AG08396 (cell line): ENCODE results near the gene CCM2.
"Not testable (repeated sequence)": the region's sequence is repeated elsewhere in the genome, so short reads cannot be mapped to it uniquely, and the experiment has no call there.

Experiments used
- DNase-seq: peaks from one replicate; pipeline ENCODE4 v3.0.0; 2012; ENCODE audit warnings: low spot score, mixed read lengths

The CCM2 gene

DNA sequence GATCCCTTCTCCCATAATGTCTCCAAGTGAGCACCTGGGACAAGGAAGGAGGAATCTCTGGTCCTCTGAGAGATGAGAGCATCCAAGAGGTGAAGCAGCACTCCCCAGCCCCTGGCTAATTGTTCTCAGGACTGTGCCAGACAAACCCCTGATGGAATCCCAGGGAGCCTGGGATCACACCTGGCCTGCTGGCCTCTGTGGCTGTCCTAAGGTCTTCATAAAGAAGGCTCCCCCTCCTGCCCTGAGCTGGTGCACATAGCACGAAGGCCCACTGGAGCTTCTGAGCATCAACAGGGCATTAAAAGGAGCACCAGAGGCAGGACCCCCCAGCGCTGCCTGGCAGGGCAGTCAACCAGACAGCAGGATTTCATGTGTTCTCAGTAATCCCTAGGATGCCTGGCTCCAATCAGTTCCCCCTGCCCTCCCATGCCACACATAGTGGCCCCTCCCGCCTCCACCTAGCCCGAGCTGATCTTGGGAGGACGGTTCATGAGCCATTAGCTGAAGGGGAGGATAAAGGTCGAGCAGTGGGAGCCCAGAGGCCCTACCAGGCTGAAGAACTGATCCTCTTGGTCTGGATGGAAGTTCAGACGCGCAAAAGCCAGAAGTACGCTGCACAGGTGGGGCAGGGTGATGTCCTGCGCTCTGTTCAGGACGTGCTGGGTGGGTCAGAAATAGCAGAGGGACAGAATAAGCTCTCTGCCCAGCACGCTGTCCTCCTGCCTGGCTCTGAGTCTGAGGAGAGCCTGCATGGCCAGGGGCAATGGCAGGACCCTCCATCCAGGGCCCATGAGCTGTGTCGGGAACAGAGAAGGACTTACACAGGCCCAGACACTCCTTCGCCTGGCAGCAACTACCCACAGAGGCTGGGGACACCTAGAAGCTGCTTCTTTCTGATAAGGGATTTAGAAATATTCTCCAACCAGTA lies 103.0 kb downstream of the CCM2 start:
- no peak for DNase-seq

GRCh38 chr7:45103958-45104843 lies 104.2 kb downstream of the CCM2 start:
- DNase-seq, result no peak

DNA sequence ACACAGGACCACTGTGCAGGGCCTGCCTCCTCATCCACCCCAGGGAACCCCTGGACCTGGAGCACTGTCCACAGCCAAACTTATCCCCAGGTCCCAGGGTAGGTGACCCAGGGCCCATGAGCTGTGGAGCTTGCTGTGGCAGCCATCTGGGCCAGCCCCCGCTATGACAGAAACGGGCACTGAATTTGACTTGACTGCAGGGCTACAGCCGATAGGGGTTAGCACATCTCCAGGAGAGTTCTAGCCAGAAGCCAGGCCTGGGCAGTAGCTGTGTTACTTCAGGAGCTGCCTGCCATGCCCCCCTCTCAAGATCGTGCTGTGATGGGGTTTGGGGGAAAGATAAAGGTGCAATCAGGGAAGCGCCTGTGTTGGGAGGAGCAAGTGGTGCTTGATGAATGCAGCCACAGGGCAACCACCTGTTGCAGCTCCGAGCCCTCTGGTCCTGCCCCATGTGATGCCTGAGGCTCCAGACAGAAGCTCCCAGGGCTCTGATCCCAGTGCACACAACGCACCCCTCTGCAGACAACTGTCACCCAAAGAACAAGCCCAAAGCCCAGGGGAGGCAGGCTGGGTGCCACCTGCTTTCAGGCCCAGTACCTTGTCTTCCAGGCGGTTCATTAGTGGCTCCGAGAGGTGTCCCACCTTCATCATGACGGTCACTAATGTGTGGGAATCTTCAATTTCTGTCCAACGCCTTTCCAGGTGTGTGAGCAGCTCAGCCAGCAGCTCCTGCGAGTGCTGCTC lies 105.0 kb downstream of the CCM2 start:
- no peak for DNase-seq

GRCh38 chr7:45105588-45106188 lies 105.7 kb downstream of the CCM2 start:
- no peak for DNase-seq

DNA sequence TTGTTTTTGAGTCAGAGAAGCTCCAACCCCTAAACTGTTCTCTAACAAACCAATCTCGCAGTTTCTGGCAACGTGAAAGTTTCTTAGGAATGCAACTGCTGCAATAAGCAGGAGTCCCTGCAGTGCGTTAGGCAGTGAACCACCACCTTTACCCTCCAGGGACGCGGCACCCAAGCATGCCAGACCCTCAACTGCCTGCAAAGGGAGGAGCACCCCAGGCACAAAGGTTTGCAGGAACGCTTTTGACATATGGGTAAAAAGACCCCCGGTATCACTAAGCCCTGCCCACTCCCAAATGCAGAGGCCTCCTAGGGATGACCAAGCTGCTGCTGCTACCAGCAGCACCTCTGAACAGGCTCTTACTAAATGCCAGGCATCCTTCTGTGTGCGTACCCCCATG lies 106.8 kb downstream of the CCM2 start:
- no peak for DNase-seq

GRCh38 chr7:45107356-45107755 lies 107.4 kb downstream of the CCM2 start:
- no peak for DNase-seq

GRCh38 chr7:45108863-45109262 lies 108.9 kb downstream of the CCM2 start:
- no peak for DNase-seq

DNA sequence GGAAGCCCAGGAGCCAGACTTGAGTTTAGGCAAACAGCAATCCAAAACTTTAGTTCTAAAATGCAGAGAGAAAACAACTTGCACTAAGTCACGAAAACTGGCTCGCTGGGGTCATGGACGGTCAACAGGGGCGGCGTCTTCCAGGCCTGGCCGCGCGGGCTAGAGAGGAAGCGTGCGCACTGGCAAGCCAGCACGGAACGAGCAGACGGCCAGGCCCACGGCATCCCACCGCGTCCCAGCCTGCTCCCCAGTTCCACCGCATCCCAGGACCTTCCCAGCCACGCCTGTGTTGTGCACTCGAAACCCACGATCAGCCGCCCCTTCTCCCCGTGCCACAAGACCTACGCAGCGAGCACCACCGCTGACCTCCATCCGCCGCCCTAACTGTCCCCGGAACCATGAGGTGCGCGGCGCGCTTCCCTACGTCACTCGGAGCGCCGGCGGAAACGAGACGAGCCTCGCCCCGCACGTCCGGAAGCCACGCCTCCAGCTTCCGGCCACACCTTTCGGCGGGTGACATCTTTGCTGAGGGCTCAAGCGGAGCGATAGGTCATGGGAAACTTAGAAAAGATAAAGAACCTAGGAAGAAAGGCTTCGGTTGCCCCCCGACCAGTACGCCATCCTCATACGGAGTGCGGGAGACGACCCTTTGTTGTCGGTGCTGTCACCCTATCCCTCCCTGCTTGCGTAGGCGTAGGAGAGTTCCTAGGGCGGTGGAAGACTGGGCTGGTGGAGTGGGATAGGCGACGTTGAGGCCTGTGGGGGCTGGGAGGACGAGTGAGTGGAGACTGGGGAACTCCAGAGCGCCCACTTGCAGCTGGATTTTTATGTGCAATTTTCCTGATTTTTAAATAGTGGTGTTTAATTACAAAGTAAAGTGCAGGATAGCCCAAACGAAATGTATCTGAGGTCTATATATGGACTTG lies 111.6 kb downstream of the CCM2 start, which contains the start of gene TBRG4:
TSS of gene TBRG4 (minus strand) at position 400 of the 926 bp plus-strand sequence. CDS start 2,460 bp downstream, outside the sequence.
- peak; percentile 94 for DNase-seq

GRCh38 chr7:45112648-45113047 lies 112.6 kb downstream of the CCM2 start:
- no peak for DNase-seq

GRCh38 chr7:45114257-45114656 lies 114.3 kb downstream of the CCM2 start:
- DNase-seq, result not testable (repeated sequence)

DNA sequence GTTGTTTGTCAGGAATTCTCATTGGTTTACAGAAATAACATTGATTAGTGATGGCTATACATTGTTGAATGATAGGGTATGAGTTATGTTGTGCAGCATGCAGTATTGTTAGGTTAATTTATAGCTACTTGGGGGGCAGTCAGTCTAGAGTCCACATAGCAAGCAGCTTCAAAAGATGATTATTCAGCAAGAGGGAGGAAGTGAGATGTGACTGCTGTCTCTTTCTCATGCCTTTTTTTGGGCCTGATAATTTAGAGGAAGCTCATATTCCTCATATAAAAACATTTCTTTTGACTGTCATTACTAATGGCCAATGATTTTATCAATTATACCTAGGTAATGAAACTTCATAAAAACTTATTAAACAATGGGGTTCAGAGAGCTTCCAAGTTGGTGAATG lies 114.9 kb downstream of the CCM2 start:
- DNase-seq, result no peak

DNA sequence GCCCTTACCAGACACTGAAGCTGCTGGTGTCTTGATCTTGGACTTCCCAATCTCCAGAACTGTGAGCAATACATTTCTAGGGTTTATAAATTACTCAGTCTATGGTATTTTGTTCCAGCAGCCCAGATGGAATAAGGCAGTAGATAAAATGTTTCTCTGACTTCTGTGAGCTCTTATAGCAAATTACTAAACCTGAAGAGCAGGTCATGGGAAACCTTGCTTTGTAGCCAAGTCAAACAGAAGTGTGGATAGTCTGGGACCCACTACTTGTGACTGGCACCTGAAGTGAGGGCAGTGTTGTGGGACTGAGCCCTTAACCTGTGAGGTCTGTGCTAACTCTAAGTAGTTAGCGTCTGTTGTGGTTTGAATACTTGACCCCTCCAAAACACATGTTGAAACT lies 116.0 kb downstream of the CCM2 start:
- DNase-seq, result no peak

- DNase-seq, result no peak
Observed at GRCh38 chr7:45117582-45117981, 117.6 kb downstream of the CCM2 start.

DNA sequence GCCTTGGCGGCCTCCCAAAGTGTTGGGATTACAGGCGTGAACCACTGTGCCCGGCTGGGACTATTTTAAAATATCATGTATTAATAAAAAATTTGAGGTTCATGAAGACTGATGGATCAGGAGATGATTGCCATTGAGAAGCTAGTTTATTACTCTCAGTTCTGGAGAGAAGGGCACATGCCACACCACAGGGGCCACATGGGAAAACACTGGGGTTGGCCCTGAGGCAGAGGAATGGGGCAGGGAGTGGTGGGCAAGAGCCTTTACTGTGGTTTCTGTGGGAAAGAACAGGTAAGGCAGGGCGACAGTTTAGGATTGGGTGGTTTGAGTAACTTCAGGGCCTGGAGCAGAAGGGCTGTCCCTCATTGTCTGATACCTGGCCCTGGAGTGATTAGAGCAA lies 118.3 kb downstream of the CCM2 start:
- DNase-seq, result no peak

- DNase-seq, result no peak
Observed at GRCh38 chr7:45118889-45119331, 118.9 kb downstream of the CCM2 start.

- no peak for DNase-seq
Observed at GRCh38 chr7:45119550-45119949, 119.5 kb downstream of the CCM2 start.

GRCh38 chr7:45122975-45123860 lies 123.2 kb downstream of the CCM2 start:
- no peak for DNase-seq

- no peak for DNase-seq
Observed at GRCh38 chr7:45123913-45124710, 124.1 kb downstream of the CCM2 start.
